ENCODE data around the gene ST6GALNAC1.
"Not testable (repeated sequence)": the region's sequence is repeated elsewhere in the genome, so short reads cannot be mapped to it uniquely, and the experiment has no call there.

- TF ChIP-seq, protein P1, sequence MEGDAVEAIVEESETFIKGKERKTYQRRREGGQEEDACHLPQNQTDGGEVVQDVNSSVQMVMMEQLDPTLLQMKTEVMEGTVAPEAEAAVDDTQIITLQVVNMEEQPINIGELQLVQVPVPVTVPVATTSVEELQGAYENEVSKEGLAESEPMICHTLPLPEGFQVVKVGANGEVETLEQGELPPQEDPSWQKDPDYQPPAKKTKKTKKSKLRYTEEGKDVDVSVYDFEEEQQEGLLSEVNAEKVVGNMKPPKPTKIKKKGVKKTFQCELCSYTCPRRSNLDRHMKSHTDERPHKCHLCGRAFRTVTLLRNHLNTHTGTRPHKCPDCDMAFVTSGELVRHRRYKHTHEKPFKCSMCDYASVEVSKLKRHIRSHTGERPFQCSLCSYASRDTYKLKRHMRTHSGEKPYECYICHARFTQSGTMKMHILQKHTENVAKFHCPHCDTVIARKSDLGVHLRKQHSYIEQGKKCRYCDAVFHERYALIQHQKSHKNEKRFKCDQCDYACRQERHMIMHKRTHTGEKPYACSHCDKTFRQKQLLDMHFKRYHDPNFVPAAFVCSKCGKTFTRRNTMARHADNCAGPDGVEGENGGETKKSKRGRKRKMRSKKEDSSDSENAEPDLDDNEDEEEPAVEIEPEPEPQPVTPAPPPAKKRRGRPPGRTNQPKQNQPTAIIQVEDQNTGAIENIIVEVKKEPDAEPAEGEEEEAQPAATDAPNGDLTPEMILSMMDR (IDR thresholded peaks at IDR 0.05): not testable (repeated sequence)
- TF ChIP-seq POLR2A (IDR thresholded peaks at IDR 0.05; ENCODE audit: low read depth): not testable (repeated sequence)
Measured at GRCh38 chr17:76606685-76607084, 36.9 kb downstream of the ST6GALNAC1 start.
